HK-2 (cell line): ENCODE measurements around the gene LSM14A.
"Not testable (repeated sequence)": the region's sequence is repeated elsewhere in the genome, so short reads cannot be mapped to it uniquely, and the experiment has no call there.

Source experiments
- DNase-seq: peaks from one replicate; pipeline ENCODE4 v3.0.0-alpha.2; 2018; ENCODE audit not compliant: unreplicated experiment

The LSM14A gene

DNA sequence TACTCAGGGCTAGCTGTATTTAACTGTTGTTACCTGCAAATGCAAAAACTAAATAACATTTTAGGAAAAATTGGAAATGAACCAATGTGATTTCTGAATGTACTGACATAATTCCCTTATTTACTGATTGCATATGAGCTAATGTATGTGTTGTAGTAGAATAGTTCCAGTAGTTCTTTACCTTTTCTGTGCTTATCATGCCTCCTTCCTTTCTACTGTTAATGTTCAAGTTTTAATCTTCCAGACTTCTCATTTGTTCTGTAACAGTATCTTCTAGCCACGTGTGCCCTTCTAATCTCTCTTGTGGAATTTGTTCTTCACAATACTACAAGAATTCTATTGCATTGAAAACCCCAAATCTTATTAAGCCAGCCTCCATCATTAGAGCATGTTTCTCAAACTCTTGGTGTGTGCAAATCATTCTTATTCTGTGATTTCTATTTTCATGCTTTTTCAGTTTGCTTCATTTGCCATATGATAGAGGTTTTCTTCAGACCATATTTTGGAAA lies 17.7 kb downstream of the LSM14A start:
- no peak for DNase-seq

DNA sequence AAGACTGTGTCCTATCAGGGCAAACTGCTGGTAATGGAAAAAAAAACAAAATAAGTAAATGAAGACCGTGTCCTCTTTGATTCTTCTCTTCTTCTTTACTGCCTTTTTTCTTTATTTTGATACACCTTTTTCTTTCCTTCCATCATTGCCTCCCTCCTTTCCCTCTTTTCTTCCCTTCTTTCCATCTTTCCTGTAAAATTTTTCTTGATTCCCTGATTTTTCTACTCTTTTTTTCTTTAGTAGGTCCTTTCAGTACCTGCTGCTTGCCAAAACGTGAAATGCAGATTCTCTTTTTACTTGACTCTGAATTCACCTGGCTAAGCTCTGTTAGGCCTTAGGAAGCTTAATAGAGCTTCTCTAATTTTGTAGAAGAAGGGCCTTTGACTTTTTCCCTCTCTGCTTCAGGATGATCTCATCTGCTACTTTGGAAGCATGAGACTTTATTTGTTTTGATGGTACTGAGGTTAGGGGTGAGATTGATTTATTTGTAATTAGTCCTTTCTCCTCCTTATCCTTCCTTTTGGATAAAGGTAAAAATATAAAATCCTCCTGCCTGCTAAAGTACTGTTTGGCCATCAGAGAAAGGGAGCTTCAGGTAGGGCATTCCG lies 19.2 kb downstream of the LSM14A start:
- no peak for DNase-seq

DNA sequence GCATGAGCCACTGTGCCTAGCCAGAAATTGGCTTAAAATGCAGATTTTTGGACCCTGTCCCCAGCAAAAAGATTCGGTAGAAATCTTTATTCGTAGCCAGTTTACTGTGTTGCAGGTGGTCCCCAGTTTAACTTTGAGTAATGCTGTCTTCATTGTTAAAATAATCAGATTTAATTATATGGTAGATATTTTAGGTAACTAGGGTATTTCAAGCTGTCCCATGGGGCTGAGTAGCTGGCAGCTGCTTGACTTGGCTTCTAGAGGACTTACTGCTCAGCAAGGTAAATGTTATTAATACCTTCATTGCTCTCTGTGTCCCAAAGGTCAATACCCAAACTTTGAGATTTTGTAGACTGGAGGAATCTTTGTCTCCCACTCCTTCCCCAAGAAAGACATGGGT lies 21.1 kb downstream of the LSM14A start:
- DNase-seq = no peak

DNA sequence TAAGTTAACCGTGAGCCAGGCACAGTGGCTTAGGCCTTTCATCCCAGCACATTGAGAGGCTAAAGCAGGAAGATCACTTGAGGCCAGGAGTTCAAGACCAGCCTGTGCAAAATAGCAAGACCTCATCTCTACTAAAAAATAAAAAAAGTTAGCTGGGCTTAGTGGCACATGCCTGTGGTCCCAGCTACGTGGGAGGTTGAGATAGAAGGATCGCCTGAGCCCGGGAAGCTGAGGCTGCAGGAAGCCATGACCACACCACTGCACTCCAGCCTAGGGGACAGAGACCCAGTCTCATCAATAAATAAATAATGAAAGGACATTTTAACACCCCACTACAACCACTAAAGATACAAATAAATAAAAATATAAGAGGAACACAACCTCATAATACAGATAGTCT lies 21.6 kb downstream of the LSM14A start:
- DNase-seq = no peak

DNA sequence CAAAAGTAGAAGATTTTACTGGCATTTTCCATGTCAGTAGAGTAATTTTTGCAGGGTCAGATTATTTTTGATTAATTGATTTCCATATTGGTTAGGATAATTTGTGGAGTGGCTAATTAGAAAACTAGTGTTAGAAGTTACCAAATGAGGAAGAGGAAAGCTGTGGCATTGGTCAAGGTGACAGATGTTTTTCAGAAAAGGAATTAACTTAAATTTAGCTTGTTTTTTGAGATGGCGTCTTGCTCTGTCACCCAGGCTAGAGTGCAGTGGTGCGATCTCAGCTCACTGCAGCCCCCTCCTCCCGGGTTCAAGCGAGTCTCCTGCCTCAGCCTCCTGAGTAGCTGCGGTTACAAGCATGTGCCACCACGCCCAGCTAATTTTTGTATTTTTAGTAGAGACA lies 28.8 kb downstream of the LSM14A start:
- DNase-seq = no peak

DNA sequence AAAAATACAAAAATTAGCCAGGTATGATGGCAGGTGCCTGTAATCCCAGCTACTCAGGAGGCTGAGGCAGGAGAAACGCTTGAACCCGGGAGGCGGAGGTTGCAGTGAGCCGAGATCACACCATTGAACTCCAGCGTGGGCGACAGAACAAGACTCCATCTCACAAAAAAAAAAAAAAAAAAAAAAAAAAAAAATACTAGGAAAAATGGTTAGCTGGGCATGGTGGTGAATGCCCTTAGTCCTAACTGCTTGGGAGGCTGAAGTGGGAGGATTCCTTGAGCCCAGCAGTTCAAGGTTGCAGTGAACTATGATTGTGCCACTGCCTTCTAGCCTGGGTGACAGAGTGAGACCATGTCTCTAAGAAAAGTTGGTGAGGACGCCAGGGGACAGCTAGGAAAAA lies 33.0 kb downstream of the LSM14A start:
- not testable (repeated sequence) for DNase-seq

DNA sequence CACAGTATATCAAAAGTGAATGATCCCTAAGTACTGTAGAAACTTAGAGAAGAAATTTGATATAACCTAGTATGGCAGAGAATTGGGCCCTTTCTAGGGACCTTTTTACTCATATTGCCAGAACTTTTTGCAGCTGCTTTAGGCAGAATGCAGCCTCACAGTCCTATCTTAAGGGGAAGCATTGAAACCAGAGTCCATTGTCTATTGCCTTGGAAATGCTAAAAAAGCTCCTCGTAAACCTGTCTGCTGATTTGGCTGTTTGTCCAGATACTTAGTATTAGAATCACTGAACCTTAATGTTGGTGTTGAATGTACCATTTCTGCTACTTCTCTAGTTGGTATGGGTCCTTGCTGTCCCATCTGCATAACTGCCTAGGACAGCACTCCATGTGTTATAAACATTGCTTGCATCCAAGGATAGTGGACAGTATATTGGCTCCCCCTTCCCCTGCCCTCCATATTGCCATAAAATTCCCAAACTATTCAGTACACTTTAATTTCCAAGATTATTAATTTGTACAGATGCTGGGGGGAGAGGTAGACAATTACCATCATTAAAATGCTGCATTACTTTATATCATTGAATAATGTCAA lies 36.1 kb downstream of the LSM14A start:
- no peak for DNase-seq

DNA sequence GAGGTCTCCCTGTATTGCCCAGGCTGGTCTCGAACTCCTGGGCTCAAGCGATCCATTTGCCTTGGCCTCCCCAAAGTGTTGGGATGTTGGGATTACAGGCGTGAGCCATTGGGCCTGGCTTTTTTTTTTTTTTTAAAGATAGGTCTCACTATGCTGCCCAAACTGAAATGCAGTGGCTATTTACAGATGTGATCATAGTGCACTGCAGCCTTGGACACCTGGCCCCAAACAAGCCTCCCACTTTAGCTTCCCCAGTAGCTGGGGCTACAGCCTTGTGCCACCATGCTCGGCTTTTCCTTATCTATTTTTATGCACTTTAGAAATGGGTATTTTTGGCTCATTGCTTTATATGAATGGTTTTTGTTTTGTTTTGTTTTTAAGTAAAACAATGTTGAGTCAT lies 37.4 kb downstream of the LSM14A start:
- no peak for DNase-seq

DNA sequence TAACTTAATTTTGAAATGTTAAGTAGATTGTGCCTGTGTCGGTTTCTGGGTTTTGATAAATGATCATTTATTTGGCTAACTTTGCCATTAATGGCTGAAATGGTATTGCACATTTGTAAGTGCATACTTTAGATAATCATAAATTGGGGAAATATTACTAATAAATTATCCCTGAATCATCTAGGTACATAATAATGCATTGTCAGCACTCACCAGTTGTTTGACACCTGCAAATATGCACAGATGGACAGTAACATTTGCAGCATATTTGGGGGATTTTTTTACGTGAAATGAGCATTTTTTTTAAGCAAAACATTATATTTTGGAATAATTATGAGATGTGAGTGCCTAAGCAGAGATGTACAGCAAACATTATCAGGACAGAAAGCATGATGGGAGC lies 41.0 kb downstream of the LSM14A start:
- DNase-seq = no peak

DNA sequence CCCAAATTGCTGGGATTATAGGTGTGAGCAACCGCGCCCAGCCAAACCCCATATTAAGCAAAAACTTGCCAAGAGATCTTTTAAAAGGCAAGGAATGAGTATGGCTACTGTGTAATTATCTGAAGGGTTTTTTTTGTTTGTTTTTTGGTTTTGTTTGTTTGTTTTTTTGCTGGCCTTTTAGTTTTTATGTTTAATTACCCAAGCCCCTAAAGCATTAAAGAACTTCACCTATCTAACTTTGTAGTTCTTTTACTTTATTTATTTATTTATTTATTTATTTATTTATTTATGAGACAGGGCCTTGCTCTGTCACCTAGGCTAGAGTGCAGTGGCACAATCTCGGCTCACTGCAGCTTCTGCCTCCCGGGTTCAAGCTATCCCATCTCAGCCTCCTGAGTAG lies 41.7 kb downstream of the LSM14A start:
- DNase-seq = no peak

DNA sequence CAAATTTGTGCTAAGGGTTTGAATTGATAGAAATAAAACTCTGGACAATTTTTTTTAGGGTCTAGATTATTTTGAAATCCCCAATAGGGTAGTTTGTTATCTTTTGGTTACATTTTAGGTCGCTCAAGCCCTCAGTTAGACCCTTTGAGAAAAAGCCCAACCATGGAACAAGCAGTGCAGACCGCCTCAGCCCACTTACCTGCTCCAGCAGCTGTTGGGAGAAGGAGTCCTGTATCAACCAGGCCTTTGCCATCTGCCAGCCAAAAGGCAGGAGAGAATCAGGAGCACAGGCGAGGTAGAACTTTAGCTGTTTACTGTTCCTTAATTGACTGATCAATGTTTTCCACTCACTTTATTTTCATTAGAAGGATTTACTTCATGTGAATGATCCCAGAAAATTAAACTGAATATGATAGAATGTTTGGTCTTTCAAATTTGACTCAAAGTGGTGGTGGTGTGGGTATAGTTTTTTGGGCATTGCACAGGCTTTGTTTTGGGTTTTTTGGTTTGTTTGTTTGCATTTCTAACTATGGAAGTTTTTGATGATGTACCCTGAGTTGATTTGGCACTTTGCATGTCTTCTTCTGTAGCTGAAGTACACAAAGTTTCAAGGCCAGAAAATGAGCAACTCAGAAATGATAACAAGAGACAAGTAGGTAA lies 42.8 kb downstream of the LSM14A start:
- DNase-seq = no peak

DNA sequence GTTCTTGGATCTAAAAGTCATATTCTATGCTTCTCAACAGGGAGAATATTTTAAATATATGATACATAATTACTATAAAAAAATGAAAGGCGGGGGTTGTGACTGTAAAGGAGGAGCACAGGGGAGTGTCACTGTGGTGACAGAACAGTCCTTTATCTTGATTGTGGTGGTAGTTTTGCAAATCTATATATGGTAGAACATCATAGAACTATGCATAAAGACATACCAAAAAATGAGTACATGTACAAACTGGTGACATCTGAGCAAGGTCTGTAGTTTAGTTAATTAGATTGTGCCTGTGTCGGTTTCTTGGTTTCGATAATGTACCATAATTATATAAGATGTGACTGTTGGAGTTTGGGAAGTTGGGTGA lies 43.3 kb downstream of the LSM14A start:
- DNase-seq = no peak

DNA sequence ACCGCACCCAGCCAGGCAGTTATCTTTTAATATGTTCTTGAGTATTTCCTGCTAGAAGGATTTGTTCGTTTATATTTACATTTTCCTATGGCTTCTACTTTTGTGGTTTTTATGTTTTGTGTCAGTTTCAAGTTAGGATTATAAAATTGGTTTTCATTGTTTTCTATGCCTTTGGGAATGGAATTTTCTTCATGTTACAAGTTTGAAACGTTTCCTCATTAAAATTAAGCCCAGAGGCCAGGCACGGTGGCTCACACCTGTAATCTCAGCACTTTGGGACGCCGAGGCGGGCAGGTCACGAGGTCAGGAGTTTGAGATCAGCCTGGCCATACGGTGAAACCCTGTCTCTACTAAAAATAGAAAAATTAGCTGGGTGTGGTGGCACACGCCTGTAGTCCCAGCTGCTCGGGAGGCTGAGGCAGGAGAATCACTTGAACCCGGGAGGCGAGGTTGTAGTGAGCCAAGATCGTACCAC lies 44.5 kb downstream of the LSM14A start:
- DNase-seq = not testable (repeated sequence)

DNA sequence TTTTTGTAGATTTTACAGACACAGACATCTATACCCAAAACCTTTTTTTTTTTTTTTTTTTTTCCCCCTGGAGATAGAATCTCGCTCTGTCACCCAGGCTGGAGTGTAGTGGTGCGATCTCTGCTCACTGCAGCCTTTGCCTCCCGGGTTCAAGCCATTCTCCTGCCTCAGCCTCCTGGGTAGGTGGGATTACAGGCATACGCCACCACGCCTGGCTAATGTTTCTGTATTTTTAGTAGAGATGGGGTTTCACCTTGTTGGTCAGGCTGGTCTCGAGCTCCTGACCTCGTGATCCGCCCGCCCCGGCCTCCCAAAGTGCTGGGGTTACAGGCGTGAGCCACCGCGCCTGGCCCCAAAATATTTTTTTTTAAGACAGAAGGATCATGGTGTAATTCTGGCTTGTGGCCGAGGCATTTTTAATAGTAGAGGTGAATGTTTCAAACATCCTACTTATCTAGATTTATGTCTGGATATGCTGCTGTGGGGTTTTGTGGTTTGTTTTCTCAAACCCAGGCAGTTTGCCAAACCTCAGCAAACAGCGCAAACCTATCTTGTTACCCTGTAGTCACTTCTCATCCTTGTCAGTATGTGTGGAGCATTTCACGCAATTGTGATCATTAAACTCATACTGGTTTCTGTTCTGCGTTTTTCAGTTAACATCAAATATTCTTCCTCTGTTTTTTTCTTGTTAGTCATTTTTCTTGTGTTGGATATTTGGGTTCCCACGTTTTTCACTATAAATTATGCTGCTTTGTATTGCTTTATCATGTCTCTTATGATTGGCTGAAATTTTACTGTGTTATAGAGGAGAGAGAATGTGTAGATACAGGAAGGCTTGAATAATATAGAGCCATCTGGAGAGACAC lies 45.9 kb downstream of the LSM14A start:
- peak; percentile 72 for DNase-seq

DNA sequence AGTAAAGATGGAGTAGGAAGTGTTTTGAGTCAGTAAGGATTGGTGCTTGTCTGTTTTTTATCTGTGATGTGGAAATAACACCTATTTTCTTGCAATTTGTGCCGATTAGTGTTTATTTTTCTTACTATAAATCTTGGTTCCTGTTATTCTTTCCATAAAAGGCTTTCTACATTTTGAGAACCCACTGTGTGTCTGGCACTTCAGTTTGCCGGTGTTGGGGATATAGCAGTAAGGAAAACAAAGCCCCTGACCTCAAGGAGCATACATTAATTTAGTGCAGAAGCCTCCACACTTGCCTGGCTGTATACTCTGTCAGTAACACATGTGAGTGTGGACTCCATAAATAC lies 46.5 kb downstream of the LSM14A start:
- DNase-seq = no peak

DNA sequence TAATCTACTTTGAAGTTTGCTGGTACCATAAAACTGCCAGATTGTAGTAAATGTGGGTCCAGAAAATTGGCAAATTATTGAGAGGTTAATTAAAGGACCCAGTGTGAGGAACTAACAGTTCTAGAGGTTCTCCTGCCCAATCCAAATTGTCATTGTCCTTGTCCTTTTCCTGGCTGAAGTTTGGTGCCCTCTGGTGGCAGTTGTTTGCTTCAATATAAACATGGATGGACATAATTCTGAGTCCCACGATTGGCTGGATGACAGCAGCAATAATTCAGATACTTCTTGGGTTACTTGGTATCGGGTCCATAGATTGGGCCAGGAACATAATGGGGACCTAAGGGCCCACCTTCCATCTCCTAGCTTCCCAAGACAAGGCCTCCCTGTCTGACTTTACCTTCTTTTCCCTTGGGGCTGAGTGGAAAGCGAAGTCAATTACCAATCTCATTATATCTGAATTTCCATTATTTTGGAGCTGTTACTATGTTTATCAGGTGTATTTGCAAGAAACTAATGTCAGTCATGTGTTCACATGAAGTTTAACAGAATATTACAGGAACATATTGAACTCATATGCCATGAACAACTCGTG lies 48.3 kb downstream of the LSM14A start:
- peak; percentile 46 for DNase-seq

DNA sequence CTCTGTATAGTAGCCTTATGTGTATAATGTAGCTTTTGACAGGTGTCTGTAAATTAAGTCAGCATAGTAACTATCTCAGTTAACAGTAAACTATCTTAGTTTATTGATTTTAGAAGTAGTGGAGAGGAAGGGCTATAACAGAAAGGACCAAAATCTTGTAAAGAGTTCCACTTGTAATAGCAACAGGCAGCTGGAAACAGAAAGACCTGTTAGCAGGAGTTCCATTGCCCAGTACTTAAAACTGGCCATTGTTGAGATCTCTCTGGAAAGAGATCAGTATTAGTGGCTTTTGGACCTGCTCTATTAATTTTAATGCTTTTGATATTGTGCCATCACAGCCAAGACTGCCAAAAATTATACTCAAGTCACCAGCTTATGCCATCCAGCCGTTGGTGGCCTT lies 50.1 kb downstream of the LSM14A start:
- DNase-seq = no peak

DNA sequence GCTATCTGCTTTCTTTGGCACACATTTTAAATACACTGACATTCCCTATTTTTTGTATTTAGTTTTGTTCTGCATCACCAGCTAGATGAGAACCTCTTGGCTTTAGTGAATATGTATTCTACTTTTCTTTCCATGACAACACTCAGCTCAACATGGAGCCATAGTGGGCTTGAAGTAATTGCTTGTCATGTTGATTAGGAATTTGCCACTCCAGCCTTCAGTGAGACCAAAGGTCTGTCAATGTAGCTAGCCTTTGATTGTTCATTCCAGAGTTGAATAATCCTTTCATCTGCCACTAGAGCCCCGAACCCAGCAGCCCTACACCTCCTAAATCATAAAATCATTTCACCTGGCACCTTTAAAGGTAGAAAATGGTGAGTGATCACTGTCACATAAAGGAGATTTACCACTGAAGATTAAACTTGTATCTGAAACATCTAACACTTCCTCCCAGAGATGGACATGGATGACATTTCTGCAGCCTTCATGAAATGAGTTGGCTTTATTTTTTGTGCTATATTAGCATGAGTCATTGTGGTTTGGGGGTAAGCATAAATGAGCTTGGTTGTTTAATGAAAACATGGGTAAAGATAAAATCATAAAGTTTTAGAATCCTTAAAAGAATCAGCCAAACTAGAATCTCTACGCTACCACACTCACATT lies 52.8 kb downstream of the LSM14A start:
- DNase-seq = no peak

DNA sequence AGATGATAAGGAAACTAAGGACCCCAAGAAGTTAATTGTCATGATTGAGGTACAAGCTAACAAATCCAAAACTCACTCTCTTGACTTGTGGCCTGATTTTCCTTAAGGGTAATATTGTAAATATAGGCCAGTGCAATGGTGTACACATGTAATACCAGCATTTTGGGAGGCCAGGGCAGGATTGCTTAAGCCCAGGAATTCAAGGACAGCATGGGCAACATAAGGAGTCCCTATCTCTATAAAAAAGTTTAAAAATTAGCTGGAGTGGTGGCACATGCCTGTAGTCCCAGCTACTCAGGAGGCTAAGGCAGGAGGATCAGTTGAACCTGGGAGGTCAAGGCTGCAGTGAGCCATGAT lies 53.3 kb downstream of the LSM14A start:
- no peak for DNase-seq

DNA sequence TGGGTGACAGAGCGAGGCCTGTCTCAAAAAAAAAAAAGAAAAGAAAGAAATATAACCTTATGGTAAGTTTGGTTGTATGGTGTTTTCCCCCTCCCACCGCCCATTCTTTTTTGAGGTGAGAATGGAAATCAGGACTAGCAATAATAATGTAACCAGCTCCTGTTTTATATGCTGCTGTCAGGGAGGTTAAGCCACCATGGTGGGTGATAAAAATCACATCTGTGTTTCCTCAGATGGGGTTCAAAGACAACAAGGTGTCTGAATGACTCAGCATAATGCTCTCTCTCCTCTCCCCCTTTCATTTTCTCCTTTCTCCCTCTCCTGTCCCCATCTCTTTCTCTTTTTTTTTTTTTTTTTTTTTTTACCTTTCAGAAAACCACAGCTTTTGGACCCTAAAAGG lies 53.7 kb downstream of the LSM14A start:
- no peak for DNase-seq

DNA sequence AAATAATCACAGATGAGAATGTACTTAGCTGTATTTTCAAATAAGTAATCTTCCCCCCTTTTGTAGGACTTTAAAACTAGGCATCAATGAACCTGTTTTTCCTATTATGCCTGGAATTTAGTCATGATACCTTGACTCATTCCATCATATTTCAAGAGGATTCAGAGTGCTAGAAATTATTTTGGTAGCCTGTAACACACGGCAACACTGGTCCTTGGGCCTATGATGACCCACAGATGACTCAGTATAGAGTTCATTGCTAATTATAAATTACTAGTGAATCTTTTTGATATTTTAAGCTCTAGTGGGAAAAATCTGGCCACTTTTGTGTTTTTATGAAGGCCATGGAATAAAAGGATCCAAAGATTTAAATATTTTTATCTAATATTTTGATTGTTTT lies 56.0 kb downstream of the LSM14A start:
- no peak for DNase-seq

DNA sequence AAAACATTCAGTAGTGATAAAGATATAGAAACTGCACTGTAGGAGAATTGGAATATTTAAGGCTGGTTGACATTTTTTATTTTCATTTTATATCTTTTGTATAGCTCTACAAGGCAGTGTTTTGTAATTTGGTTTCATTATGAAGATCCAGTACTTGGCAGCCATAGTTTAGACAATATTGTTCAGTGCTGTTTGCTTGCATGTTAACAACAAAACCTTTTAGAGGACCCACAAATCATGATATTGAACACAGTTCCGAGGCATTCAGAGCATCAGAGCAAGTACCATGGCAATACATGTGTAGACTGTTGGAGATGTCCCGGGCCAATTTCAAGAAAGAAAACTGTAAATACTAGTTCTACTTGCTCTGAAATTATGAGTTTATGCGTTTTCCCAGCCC lies 56.5 kb downstream of the LSM14A start:
- DNase-seq = no peak
